NCI-H446 (cell line): ENCODE results near the gene LMO7.
"Not testable (repeated sequence)": the region's sequence is repeated elsewhere in the genome, so short reads cannot be mapped to it uniquely, and the experiment has no call there.

ENCODE experiments used
- DNase-seq, 2 experiments: peaks; one replicate each; lab custom pipeline; 2025; lab: John Stamatoyannopoulos, UW

LMO7 gene

DNA sequence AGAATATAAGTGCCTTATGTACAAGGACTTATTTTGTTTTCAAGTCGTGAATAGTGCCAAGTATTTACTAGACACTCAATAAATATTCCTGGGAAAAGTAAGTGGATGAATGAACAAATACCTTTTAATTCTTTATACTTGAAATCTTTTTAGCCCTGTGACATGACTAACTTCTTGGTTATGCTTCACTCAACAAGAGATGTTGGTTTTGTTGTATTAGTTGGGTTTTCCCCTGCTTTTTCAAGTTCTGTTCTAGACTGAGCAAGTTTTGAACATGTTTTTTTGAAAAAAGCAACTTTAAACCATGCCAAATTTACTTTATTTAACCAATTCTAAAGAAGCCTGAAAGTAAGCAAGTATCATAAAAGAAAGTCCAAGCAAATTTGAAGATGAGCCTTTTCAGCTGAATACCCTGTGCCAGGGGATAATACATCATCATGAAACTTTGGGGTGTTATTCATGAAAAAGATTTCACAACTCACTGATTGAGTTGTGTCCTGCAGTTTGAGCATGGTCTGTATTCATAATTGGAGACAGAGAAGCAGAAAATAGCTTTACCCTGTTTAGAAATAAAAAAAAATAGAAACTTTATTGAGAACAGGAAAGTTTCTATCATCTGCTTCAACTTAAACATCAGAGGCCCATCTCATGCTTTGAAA lies 11.1 kb downstream of the LMO7 start:
- no peak for DNase-seq

DNA sequence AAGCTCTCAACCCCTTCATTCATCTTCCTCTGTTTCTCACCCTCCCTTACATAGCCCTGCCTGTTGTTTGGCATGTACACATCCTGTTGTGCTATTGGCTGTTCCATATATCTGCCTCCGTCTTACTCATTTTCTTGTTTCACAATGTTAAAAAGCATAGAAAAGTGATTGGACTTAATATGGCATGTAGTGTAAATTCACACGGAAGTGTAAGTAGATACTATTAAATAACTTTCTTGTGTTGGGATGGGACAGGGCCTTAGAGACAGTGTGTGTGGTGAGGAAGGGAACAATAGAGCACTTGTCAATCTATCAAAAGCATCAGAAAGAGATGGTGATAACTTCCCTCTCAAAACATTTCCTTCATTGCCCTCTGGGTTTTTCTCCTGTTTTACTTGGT lies 12.3 kb downstream of the LMO7 start:
- DNase-seq, result no peak

DNA sequence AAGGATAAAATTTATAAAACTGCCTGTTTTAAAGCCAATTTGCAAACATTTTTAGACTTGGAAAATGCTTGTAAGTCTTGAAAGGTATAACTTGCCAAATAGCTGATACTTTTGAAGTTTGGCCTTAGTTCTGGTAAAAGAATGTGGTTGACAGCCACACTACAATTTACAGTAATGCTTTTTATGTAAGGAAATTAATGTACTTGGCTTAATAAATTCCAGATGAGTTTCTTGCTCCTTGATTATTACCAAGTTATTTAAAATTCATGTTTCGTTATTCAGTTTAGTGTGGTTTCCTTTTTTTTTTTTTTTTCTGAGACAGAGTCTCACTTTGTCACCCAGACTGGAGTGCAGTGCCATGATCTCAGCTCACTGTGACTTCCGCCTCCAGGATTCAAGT lies 14.9 kb downstream of the LMO7 start:
- no peak for DNase-seq

DNA sequence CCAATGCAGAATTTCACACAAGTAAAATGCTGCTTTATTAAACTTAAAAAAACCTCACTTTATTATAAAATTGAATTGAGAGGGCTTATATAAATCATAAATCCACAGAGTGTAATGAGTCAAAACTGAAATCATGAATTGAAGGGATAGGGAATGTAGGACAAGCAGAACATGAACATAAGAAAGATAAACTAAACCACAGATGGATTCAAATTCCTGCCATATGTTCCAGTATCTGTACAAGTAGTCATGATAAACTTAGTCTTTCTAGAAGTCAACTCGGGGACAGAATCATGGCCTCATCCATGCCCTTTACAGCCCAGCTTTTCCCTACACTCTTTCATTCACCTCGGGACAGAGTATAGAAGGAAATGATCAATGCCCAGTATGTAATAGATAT lies 16.6 kb downstream of the LMO7 start:
- no peak for DNase-seq

DNA sequence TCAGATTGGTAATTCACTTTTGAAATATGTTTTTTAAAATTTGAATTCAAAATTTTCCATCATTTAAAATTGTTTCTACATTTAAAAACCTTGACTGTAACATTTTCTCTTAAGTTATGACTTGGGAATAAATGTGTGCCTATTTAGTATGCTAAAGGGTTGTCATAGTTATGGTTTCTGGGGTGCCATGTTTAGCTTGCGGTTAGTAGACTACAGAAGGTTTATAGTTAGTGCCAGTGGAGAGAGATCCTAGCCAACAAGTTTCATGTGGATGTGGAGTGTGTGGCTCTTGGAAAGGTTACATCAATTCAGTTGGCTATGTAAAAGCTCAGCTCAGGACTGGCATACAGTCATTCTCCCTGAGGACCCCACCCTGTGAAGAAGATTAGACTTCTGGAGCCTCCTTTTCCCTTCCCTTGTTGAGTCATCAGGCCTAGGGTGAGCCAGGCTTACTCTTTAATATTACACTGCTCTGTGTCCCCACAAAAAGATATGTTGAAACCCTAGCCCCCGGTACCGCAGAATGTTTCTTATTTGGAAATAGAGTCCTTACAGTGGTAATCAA lies 20.4 kb downstream of the LMO7 start:
- no peak for DNase-seq

DNA sequence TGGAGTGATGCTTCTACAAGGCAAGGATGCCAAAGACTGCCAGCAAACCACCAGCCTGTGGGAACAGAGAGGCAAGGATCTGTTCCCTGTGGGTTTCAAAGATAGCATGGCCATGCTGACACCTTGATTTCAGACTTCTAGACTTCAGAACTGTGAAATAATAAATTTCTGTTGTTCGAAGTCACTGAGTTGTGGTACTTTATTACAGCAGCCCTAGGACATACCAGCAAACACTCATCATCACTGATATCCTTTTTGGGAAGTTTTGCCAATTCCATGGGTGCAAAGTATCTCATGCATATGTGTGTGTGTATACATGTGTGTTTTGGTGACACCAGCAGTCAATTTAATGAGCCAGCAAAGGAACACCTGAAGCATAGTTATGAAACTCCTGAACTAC lies 21.0 kb downstream of the LMO7 start:
- DNase-seq, result no peak

DNA sequence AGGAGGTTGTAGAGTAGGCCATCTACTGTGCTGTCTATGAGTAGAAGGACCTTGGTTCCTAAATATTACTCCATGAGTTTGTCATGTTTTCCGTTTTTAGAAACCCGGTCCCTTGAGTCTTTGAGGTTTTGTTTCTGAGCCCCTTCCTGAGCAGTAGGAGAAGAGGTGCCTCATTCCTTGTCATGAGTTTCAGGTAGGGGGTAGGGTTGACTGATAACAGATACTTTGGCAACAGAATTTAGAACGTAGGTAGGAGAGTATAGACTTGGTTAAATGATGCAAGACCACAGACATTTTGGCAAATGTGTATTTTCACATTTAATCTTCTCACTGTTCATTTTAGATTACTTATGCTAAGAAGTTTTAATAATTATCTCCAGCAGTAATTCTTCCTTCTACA lies 24.6 kb downstream of the LMO7 start:
- no peak for DNase-seq

DNA sequence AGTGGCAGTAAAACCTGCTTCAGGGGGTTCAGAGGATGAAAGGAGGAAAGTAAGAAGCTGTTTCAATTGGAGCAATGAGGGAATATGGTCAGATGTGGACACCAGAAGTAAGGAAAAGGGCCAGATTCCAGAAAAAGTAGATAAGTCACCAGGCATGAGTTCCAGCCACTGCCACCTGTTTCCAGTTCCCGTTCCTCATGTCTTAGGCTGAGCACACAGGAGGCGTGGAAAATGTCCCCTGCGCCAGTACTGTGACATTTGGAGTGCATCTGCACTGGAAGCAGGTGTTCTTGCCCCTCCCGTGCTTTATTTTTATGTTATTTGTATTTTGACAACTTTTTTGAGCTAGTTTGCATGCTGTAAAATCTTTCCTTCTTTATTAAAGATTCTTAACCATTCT lies 25.3 kb downstream of the LMO7 start:
- DNase-seq, result no peak

DNA sequence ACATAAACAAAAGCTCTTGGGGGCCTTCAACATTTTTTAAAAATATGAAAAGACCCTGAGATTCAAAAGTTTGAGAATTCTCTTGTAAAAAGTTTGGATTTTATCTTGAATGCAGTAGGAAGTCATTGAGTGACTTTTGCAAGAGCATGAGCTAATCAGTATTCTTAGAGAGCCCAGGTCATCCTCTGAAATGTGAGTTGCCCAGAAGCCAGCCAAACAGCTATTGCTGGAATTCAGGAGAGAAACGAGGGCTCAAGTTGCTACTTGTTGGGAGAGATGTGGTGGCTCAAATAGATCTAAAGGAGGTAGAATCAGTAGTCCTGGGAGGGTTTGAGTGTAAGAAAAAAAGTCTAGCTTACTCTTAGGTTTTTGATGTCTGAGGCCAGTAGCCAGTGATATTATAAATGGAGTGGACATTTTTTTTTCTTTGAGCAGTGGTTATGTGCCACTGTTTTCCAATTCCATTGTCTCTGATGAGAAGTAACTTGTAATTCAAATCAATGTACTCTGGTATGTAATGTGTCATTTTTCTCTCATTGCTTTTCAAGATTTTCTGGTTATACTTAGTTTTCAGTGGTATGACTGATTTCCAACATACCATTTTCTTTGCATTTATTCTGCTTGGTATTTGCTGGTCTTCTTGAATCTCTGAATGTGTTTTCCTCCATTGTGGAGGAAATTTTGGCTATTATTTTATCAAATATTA lies 30.7 kb downstream of the LMO7 start:
- no peak for DNase-seq

DNA sequence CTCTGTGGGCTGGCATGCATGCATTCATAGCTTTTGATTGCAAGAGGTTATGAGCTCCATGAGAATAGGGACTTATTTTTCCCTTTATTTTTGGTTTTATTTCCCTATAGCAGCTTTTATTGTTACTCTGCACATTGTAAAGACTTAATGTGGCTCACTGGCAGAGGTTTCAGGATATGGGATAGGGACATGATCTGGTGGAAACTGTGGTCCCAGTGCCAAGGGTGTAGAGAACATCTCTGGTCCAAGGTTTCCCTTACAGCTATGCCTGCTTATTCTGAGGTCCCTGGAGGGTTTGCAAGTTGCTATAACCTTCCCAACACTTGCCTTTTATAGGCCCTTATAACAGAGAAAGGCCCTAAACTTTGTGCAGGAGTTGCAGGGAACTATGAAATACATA lies 33.6 kb downstream of the LMO7 start:
- no peak for DNase-seq

DNA sequence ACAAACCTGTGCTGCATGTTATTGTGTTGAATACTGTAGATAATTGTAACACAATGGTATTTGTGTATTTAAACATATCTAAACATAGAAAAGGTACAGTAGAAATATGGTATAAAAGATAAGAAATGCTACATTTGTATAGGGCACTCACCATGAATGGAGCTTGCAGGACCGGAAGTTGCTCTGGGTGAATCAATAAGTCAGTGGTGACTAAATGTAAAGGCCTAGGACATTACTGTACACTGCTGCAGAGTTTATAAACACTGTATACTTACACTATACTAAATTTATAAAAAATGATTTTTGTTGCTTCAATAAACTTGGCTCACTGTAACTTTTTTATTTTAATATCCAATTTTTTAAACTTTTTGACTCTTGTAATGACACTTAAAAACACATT lies 34.4 kb downstream of the LMO7 start:
- DNase-seq, result no peak

DNA sequence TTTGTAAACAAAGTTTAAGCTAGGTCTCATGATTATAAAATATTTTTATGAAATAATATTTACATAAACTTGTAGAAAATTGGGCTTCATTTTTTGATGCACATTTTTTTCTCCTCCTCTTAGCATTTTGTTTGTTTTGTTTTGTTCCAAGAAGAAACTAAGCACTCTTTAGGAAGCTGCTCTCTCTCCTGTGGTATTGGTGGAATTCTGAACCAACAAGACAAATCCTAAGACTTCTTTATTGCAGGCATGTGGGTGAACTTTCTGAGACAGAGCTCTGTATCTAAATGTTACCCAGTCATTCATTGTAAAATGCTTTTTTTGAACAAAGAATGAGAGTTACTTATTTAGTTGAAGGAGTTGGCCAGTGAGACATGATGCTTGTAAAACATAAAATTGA lies 39.3 kb downstream of the LMO7 start:
- no peak for DNase-seq

DNA sequence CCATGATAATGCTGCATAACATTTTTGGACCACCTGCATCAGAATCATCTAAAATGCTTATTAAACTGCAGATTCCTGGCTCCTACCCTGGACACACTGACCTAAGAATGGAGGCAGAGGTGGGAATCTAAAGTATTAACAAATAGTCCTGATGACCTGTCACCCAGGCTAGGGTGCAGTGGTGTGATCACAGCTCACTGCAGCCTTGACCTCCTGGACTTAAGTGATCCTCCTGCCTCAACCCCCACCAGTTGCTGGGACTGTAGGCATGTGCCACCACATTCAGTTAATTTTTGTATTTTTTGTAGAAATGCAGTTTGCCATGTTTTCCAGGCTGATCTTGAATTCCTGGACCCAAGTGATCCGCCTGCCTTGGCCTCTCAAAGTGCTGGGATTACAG lies 43.3 kb downstream of the LMO7 start:
- no peak for DNase-seq

DNA sequence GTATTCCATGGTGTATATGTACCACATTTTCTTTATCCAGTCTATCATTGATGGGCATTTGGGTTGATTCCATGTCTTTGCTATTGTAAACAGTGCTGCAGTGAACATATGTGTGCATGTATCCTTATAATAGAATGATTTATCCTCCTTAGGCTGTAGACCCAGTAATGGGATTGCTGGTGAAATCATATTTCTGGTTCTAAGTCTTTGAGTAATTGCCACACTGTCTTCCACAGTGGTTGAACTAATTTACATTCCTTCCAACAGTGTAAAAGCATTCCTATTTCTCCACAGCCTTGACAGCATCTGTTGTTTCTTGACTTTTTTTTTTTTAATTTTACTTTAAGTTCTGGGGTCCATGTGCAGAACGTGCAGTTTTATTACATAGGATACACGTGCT lies 44.1 kb downstream of the LMO7 start:
- DNase-seq, result not testable (repeated sequence)

DNA sequence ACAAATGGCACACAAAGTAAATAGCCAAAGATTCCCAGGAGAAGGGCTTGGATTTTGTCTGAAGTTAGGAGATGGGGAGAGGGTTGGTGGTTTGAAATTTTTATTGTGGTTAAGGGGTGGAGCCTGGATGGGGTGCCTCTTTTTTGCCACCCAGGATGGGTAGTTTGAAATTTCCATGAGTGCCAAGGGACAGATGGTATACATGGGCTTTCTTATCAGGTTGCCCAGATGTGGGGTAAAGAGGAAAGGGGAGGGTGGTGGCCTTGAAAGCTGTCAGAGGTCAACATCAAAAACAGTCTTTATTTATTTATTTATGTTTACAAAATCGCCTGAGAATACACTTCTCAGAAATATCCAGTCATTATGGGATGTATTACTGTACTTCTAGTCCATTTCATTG lies 46.2 kb downstream of the LMO7 start:
- DNase-seq, result no peak

DNA sequence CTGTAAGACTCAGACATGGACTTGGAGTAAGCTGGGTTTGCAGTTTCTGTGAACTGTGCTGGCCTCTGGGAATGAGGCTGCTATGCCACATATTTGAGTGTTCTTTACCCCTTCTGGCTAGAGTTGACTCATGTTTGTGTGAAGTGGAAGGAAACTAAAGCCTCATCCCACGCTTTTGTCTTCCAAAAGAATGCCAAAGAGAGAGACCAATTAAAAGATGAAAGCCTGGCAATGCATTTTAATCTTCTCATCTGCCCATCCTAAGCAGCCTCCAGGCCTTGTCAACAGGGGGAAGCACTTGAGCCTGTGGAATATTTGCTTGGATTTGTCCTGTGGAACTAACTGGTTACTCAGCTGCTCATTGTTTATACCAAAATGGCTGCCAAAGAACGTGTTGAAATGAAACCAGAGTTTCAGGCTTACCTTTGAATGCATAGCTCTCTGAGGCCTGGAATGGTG lies 49.1 kb downstream of the LMO7 start:
- no peak for DNase-seq

DNA sequence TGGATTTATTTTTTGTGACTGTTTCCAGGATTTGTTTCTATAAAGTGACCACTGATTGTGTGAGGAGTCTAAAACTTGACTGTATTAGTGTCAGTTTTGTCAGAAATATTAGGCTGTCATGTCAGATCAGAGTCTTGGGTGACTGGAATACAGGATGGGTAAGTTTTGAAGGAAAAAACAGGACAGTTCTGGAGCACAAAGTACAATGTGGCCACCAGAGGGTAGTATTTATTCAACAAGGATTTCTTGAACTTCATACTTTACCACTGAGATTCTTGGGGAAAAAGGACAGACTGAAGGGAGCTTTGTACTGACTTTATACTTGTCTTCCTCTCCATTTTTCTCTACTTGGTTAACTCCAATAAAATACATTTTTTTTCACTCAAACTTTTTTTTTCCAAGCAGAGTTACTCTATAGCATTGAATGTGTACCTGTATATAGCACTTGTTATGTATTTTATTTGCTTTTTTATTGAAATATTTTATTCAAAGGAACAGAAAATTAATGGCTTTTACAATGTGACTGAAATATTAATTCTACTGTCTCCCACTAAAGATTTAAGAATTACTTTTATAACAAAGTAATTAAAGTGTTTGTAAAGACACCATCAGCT lies 51.1 kb downstream of the LMO7 start:
- DNase-seq, result peak in 1 of 2 experiments; percentile 21

DNA sequence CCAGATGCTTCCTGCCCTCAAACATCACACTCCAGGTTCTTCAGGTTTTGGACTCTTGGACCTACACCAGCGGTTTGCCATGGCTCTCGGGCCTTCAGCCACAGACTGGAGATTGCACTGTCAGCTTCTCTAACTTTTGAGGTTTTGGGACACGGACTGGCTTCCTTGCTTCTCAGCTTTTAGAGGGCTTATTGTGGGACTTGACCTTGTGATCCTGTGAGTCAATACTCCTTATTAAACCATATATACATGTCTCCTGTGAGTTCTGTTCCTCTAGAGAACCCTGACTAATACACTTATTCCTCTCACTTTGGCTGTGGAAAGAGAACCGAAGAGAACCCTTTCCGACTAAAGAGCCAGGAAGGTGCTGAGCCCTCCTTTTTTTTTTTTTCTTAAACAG lies 53.6 kb downstream of the LMO7 start:
- DNase-seq, result no peak

DNA sequence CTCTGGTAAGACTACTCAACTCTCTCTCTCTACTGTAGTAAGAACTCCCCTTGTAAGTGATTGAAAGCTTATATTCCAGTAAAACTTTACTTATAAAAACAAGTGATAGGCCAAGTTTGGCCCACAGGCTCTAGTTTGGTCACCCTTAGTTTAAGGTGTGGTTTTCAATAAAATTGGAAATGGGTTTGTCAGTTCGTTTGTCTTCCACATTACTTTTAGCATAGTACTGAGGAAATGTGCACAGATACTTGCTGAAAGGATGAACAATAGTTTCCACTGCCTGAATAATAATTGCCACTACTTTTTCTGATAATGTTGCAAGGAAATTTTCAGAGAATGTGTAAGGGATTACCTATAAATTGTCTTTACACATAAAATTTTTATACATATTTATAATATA lies 54.5 kb downstream of the LMO7 start:
- no peak for DNase-seq

DNA sequence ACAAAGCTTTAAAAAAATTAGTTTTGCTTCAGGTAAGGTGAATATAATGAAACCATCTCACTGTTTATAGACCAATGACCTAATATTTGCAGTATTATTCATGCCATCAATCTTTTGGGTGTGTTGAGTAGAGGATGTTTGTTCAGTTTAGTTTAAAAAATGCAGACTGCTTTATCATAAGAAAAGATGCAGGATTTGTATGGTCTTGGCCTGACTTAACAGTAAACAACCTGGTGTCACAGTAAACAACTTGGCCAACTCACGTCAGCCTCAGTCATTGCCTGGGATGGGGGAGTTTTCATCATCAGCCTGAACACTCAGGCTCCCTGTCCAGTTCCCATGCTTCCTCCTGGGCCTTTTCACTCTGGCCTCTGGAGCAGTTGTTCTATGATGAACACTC lies 55.1 kb downstream of the LMO7 start:
- no peak for DNase-seq

DNA sequence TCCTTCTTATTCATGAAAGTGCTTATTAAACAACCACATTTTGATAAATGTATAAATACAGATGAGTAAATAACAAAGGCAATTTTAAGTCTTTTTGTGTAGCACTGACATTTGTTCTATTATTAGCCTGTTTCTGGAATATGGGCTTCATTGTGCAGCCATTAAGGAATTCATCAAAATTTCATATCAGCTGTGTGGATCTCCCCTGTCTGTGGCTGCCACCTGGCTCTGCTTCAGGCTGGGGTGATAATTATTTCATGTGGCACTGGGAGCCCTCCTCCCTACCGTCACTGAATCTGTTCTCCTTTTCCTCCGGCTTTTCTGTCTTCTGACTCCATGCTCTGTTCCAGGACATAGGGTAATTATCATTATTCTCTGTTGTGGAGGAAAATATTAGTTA lies 57.1 kb downstream of the LMO7 start:
- DNase-seq, result no peak

DNA sequence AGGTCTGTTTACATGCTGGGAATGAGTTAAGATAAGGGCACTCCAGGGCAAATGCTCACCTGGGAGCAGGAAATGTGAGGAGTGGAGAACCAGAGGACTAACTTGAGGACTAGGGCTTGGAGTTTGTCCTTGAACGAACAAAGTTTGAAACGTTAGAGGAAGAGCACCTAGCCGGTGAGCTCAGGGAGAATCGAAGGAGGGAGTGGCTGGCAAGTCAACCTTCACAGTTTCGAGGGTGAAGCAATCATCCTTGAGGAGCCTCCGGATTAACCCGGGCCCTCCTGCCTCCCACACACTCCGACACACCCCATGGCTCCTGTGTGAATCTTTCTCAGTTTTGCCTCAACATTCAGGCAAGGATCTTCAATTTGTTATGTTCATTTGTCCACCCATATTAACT lies 58.6 kb downstream of the LMO7 start:
- DNase-seq, result no peak

DNA sequence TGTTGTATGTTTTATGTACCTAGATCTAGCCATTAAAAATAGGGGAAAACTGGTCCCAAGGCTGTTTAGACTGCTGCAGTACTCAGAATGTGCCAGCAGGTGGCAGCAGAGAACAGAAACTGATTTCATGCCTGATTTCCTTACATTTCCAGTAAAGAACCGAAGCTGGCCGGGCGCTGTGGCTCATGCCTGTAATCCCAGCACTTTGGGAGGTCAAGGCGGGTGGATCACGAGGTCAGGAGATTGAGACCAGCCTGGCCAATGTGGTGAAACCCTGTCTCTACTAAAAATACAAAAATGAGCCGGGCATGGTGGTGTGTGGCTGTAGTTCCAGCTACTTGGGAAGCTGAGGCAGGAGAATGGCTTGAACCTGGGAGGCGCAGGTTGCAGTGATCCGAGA lies 59.8 kb downstream of the LMO7 start:
- DNase-seq, result peak in 1 of 2 experiments; percentile 24
